GM21367 (cell line): ENCODE data around the gene TCF25.

Experiments used
- ATAC-seq: cut with Tn5 transposase; IDR thresholded peaks from one replicate; pipeline ENCODE4 v1.9.1; 2021; ENCODE audit not compliant: unreplicated experiment

The TCF25 gene

GRCh38 chr16:89938175-89938885 lies 64.9 kb downstream of the TCF25 start:
- no peak for ATAC-seq

- ATAC-seq: no peak
Measured at GRCh38 chr16:89944773-89945172, 71.4 kb downstream of the TCF25 start.

GRCh38 chr16:89945654-89946053 lies 72.3 kb downstream of the TCF25 start:
- ATAC-seq: no peak

GRCh38 chr16:89946515-89946914 lies 73.1 kb downstream of the TCF25 start:
- no peak for ATAC-seq

GRCh38 chr16:89949121-89949742 lies 75.8 kb downstream of the TCF25 start:
- ATAC-seq: no peak

GRCh38 chr16:89949756-89950155 lies 76.4 kb downstream of the TCF25 start:
- ATAC-seq: no peak

GRCh38 chr16:89951509-89951908 lies 78.1 kb downstream of the TCF25 start:
- ATAC-seq: no peak

GRCh38 chr16:89952049-89952448 lies 78.7 kb downstream of the TCF25 start:
- ATAC-seq: no peak

- ATAC-seq: no peak
Measured at GRCh38 chr16:89952551-89952950, 79.2 kb downstream of the TCF25 start.

GRCh38 chr16:89953671-89954406 lies 80.4 kb downstream of the TCF25 start:
- no peak for ATAC-seq

- no peak for ATAC-seq
Measured at GRCh38 chr16:89954462-89954861, 81.1 kb downstream of the TCF25 start.

- no peak for ATAC-seq
Measured at GRCh38 chr16:89955001-89955685, 81.8 kb downstream of the TCF25 start.

GRCh38 chr16:89956505-89957215 lies 83.3 kb downstream of the TCF25 start:
- ATAC-seq: no peak

- ATAC-seq: no peak
Measured at GRCh38 chr16:89957216-89957785, 83.9 kb downstream of the TCF25 start.

- no peak for ATAC-seq
Measured at GRCh38 chr16:89958068-89958467, 84.7 kb downstream of the TCF25 start.

GRCh38 chr16:89958596-89958995 lies 85.2 kb downstream of the TCF25 start:
- ATAC-seq: no peak

GRCh38 chr16:89960966-89961365 lies 87.6 kb downstream of the TCF25 start:
- no peak for ATAC-seq
